GM19239 (cell line): ENCODE measurements around the gene FCHSD1.

Experiments
- DNase-seq: peaks from one replicate; pipeline ENCODE4 v3.0.0; 2011; ENCODE audit warnings: low spot score; ENCODE audit not compliant: insufficient read length
- FAIRE-seq: peaks from 2 replicates; lab custom pipeline; 2011; peaks lifted over from hg19 to GRCh38; lab: Jason Lieb, UNC

Gene FCHSD1

DNA sequence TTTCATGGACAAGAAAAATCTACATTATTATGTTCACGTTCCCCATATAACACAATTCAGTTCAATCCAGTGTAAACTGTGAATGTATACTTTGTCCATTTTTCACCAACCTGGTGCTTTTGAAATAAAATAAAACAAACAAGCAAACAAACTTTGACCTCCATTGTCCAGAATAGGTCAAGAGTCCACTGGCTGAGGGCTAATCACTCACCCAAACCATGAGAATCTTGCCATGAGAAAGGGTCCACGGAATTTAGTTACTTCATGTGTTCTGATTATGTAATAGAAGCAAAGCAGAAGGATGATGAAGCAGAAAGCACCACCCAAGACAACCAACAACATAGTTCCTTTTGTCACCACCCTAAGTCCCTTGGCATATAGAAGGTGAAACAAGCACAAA is 61.1 kb downstream of the FCHSD1 start:
- FAIRE-seq (no peak), DNase-seq (no peak)
